ENCODE measurements around the gene REX1BD. TPM values are rescaled to one million over a fixed set of nuclear protein-coding genes. Genes with fewer than 3 reads are reported as not detected.

REX1BD gene
- total RNA-seq, 4 donors from 2014 or later = 57.4 to 137 (median 101) TPM

DNA sequence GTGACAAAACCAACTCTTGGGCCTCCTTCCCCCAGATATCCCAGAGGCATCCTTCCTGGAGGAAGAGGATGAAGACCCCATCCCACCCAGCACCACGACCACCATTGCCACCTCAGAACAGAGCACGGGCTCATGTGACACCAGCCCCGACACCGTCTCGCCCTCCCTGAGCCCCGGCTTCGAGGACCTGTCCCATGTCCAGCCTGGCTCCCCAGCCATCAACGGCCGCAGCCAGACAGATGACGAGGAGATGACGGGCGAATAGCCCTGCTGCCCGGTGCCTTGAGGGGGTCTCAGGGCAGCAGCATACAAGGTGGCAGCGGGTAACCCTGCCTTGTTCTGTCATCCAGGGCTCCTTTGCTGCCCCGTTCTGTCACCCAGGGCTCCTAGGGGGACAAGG lies 20.2 kb upstream of the REX1BD start:
- H3K27me3 ChIP-seq = no peaks in the 10 kb centered on the region
- no peaks in the 10 kb centered on the region for H3K9me3 ChIP-seq

DNA sequence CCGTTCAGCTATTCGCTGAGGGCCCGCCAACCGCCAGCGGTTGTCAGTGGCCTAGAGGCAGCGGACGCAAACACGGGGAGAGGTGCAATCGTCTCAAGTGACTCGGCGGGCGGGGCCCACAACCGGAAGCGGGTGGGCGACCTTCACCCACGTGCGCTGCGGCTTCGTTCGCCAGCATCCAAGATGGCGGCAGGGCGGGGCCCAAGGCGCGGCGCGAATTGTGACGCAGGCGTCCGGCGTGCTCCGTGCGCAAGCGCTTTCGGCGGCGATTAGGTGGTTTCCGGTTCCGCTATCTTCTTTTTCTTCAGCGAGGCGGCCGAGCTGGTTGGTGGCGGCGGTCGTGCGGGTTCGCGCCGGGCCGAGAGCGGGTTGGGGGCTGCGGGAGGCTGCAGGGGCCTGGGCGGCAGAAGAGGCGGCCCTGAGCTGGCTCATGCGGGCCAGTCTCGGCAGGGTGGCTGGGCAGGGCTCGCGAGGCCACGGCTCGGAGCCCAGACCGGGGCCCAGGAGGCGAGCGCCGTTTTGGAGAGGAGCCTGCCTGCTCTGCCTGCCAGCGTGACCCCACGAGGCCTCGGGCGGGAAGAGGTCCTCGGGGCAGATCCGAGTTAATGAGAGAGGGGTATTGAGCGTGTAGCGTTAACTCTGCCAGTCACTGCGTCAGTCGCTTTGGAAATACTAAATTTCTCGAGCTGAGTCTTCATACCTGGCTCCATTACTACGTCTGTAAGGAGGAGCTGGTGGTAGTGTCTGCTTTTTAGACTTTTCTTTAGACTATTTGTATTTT lies 16.8 kb upstream of the REX1BD start, which contains the start of gene UBA52:
TSS of gene UBA52 (plus strand) at position 294 of the 781 bp plus-strand sequence. CDS start 1,444 bp downstream, outside the sequence.
- TF ChIP-seq, protein P1, sequence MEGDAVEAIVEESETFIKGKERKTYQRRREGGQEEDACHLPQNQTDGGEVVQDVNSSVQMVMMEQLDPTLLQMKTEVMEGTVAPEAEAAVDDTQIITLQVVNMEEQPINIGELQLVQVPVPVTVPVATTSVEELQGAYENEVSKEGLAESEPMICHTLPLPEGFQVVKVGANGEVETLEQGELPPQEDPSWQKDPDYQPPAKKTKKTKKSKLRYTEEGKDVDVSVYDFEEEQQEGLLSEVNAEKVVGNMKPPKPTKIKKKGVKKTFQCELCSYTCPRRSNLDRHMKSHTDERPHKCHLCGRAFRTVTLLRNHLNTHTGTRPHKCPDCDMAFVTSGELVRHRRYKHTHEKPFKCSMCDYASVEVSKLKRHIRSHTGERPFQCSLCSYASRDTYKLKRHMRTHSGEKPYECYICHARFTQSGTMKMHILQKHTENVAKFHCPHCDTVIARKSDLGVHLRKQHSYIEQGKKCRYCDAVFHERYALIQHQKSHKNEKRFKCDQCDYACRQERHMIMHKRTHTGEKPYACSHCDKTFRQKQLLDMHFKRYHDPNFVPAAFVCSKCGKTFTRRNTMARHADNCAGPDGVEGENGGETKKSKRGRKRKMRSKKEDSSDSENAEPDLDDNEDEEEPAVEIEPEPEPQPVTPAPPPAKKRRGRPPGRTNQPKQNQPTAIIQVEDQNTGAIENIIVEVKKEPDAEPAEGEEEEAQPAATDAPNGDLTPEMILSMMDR (IDR thresholded peaks at IDR 0.05) = no peak
- TF ChIP-seq POLR2A (IDR thresholded peaks at IDR 0.05) = peak in 1 of 2 donors; percentile 88
- H3K9me3 ChIP-seq = no peaks in the 10 kb centered on the region
- H3K36me3 ChIP-seq = peaks cover 41 to 47% of the 10 kb centered on the region in 2 donors
- DNase-seq = peak; percentile 99
- no peaks in the 10 kb centered on the region for H3K27me3 ChIP-seq
- WGBS, 2 donors = 0 to 1% methylated on average over 25 to 33 of the region's 75 CpGs
- H3K27ac ChIP-seq = peak within 1 kb of the TSS; percentile 59 to 80 (median 64)
- peak within 1 kb of the TSS; percentile 69 to 88 (median 88) for H3K4me3 ChIP-seq (replicated peaks in 1 of 3)
- H3K4me1 ChIP-seq = peaks cover 11 to 16% of the 10 kb centered on the region in 2 donors
- intact Hi-C loops (cut with DNase I) = no loop called here

More for the DNA sequence above, 20.2 kb upstream of the REX1BD start:
- no peak overlapping the region for H3K27ac ChIP-seq
- H3K4me3 ChIP-seq (replicated peaks in 1 of 3) = no peak overlapping the region
- no peak for DNase-seq
- H3K36me3 ChIP-seq = peaks cover 46 to 53% of the 10 kb centered on the region in 2 donors
- intact Hi-C loops (cut with DNase I) = no loop called here
- no peak for TF ChIP-seq POLR2A (IDR thresholded peaks at IDR 0.05)
- TF ChIP-seq, protein P1 (IDR thresholded peaks at IDR 0.05) = no peak
- H3K4me1 ChIP-seq = peaks cover 11 to 16% of the 10 kb centered on the region in 2 donors
- WGBS, 2 donors = 94 to 95% methylated on average over 15 of the region's 15 CpGs

DNA sequence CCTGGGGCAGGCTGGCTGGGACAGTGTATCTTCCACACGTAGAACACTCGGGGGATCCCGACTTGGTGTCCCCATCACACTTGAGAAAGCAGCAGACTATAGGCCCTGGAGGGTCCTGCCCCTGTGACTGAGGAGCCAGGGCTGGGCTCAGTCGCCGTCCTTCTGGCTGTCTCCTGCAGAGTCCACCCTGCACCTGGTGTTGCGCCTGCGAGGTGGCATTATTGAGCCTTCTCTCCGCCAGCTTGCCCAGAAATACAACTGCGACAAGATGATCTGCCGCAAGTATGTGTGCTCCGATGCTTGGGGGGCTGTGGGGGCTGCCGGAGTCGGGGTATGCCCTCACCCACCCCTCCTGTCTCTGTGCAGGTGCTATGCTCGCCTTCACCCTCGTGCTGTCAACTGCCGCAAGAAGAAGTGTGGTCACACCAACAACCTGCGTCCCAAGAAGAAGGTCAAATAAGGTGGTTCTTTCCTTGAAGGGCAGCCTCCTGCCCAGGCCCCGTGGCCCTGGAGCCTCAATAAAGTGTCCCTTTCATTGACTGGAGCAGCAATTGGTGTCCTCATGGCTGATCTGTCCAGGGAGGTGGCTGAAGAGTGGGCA lies 13.8 kb upstream of the REX1BD start:
- Histone ChIP-seq H3K4me1 (peaks cover 11 to 16% of the 10 kb centered on the region in 2 donors), H3K36me3 (peaks cover 19 to 27% of the 10 kb centered on the region in 2 donors), H3K27ac (no peak overlapping the region), H3K27me3 (no peaks in the 10 kb centered on the region), H3K4me3 (replicated peaks in 1 of 3) (no peak overlapping the region), H3K9me3 (no peaks in the 10 kb centered on the region)
- WGBS, 2 donors = 92 to 96% methylated on average over 13 to 16 of the region's 18 CpGs
- TF ChIP-seq, protein P1 (IDR thresholded peaks at IDR 0.05) = no peak
- TF ChIP-seq POLR2A (IDR thresholded peaks at IDR 0.05) = no peak
- intact Hi-C loops (cut with DNase I) = no loop called here
- DNase-seq = no peak

DNA sequence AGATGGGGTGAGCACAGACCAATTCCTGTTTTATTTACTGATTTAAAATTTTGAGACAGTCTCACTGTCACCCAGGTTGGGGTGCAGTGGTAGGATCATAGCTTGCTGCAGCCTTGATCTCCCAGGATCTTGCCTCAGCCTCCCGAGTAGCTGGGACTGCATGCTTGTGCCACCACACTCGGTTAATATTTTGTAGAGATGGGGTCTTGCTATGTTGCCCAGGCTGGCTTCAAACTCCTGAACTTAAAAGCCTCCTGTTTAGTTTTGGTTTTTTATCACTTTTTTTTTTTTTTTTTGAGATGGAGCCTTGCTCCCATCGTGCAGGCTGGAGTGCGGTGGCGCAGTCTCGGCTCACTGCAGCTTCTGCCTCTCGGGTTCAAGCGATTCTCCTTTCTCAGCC lies 12.2 kb upstream of the REX1BD start:
- intact Hi-C loops (cut with DNase I) = no loop called here

More for the DNA sequence above, 12.2 kb upstream of the REX1BD start:
- Histone ChIP-seq H3K36me3 (peaks cover 19 to 27% of the 10 kb centered on the region in 2 donors), H3K9me3 (no peaks in the 10 kb centered on the region), H3K27me3 (no peaks in the 10 kb centered on the region), H3K27ac (no peak overlapping the region), H3K4me1 (peaks cover 11 to 12% of the 10 kb centered on the region in 2 donors), H3K4me3 (replicated peaks in 1 of 3) (no peak overlapping the region)
- no peak for TF ChIP-seq POLR2A (IDR thresholded peaks at IDR 0.05)
- TF ChIP-seq, protein P1 (IDR thresholded peaks at IDR 0.05) = no peak
- DNase-seq = no peak
- WGBS, 2 donors = 93 to 99% methylated on average over 8 of the region's 8 CpGs
